EH (cell line): ENCODE results near the gene ZMYND11.
"Not testable (repeated sequence)": the region's sequence is repeated elsewhere in the genome, so short reads cannot be mapped to it uniquely, and the experiment has no call there.

Experiments used
- DNase-seq: peaks from one replicate; pipeline ENCODE4 v3.0.0-alpha.2; 2015; ENCODE audit warnings: low read depth

Gene ZMYND11

GRCh38 chr10:132946-133898 is 2.0 kb upstream of the ZMYND11 start:
- peak; percentile 91 for DNase-seq

- DNase-seq: peak; percentile 46
These were observed 766 bp upstream of the ZMYND11 start for GRCh38 chr10:134247-135131.

- DNase-seq: peak; percentile 65
These were observed 578 bp downstream of the ZMYND11 start for GRCh38 chr10:135601-136464.

GRCh38 chr10:136465-136762 is 1.2 kb downstream of the ZMYND11 start:
- no peak for DNase-seq

- peak; percentile 21 for DNase-seq
These were observed 1.8 kb downstream of the ZMYND11 start for GRCh38 chr10:137031-137430.

- DNase-seq: peak; percentile 75
These were observed 2.4 kb downstream of the ZMYND11 start for GRCh38 chr10:137606-138005.

- DNase-seq: no peak
These were observed 7.1 kb downstream of the ZMYND11 start for GRCh38 chr10:142371-142770.

GRCh38 chr10:152915-153314 is 17.7 kb downstream of the ZMYND11 start:
- no peak for DNase-seq

GRCh38 chr10:154348-154747 is 19.1 kb downstream of the ZMYND11 start:
- DNase-seq: peak; percentile 24

- no peak for DNase-seq
These were observed 32.1 kb downstream of the ZMYND11 start for GRCh38 chr10:167383-167782.

GRCh38 chr10:173741-174140 is 38.5 kb downstream of the ZMYND11 start:
- DNase-seq: no peak

GRCh38 chr10:176677-177076 is 41.4 kb downstream of the ZMYND11 start:
- DNase-seq: no peak

GRCh38 chr10:178208-178607 is 43.0 kb downstream of the ZMYND11 start:
- DNase-seq: peak; percentile 51

- no peak for DNase-seq
These were observed 43.5 kb downstream of the ZMYND11 start for GRCh38 chr10:178723-179122.

- DNase-seq: peak; percentile 77
These were observed 47.4 kb downstream of the ZMYND11 start for GRCh38 chr10:182441-183201.

GRCh38 chr10:184174-184573 is 48.9 kb downstream of the ZMYND11 start:
- DNase-seq: no peak

GRCh38 chr10:184911-185310 is 49.7 kb downstream of the ZMYND11 start:
- DNase-seq: peak; percentile 75

- not testable (repeated sequence) for DNase-seq
These were observed 50.3 kb downstream of the ZMYND11 start for GRCh38 chr10:185571-185970.

GRCh38 chr10:186911-187310 is 51.7 kb downstream of the ZMYND11 start:
- DNase-seq: peak; percentile 4

- DNase-seq: peak; percentile 65
These were observed 53.3 kb downstream of the ZMYND11 start for GRCh38 chr10:188546-188945.

- no peak for DNase-seq
These were observed 55.0 kb downstream of the ZMYND11 start for GRCh38 chr10:190216-190615.
